Activated naive CD4-positive, alpha-beta T cell treated with anti-CD3 and anti-CD28 coated beads, Interleukin-2, amount 10 ng/mL, durations not matched to agents 7 days and 5 days (primary cell): Measurements from ENCODE around the gene CHTF18.
"Not testable (repeated sequence)": the region's sequence is repeated elsewhere in the genome, so short reads cannot be mapped to it uniquely, and the experiment has no call there.

ENCODE experiments used
- CTCF ChIA-PET: fragments of 350-600 bp; sonication (Branson Sonifier 250); formaldehyde crosslinking; loops from one replicate; lab custom pipeline; 2021; ENCODE audit warnings: antibody characterized with exemption; lab: Charles Lee
- DNase-seq: peaks from one replicate; pipeline ENCODE4 v3.0.0-alpha.2; 2020
- H3K27ac Mint-ChIP-seq: one replicate; pipeline ENCODE4 v1.8.0; 2021; ENCODE audit warnings: mild to moderate bottlenecking, moderate library complexity, mixed read lengths
- H3K27me3 Mint-ChIP-seq: one replicate; pipeline ENCODE4 v1.8.0; 2021; ENCODE audit warnings: mild to moderate bottlenecking, mixed read lengths
- H3K36me3 Mint-ChIP-seq: one replicate; pipeline ENCODE4 v1.8.0; 2021; ENCODE audit warnings: mixed read lengths
- H3K4me1 Mint-ChIP-seq: one replicate; pipeline ENCODE4 v1.8.0; 2021; ENCODE audit warnings: mixed read lengths
- H3K4me3 Mint-ChIP-seq: one replicate; pipeline ENCODE4 v1.8.0; 2021; ENCODE audit warnings: mild to moderate bottlenecking, moderate library complexity, mixed read lengths
- H3K9me3 Mint-ChIP-seq: one replicate; pipeline ENCODE4 v1.8.0; 2021; ENCODE audit warnings: mixed read lengths

The CHTF18 gene

DNA sequence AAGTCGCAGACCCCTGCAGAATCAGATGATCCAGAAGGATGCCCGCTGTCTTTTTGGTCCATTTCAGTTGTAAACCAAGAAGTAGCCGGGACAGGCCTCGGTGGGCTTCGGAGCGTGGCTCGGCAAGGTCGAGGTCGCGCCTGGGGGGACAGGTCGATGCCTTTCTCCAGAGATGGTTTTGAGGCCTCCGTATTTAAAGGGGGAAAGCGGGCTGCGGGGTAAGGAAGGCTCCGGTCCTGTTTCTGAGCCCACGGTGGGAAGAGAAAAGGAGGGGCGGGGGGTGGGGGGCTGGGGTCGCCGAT is 19.6 kb downstream of the CHTF18 start:
- no peaks in the 10 kb centered on the region for H3K9me3 Mint-ChIP-seq

DNA sequence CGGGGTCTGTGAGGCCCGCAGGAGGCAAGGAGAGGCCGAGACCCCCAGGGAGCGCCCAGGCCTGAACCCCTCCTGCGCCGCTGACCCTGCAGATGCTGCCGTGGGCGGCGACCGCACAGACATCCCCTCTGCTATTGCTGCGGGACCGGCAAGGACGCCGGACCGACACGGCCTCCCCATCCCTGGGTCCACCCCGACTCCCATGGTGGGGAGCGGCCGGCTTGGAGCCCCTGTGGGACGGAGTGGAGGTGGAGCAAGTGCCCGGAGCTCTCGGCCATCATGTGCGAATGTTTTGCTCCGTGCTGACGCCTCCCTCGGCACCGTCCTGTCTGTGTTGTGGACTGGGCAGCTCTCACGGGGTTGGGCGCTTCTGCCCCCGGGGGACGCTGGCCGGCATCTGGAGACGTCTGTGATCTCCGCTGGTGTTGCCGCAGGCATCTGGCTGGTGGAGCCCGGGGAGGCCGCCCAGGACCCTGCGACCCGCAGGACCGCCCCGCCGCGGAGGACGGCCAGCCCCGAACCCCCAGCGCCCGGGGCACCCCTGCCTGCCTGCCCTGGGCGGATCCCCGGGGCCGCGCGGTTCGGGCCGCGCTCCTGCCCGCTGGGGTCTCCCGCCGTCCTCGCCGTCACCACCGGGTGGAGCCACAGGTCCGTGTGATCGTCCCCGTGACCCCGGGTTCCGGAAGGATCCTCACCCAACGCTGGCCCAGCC is 24.9 kb downstream of the CHTF18 start:
- CTCF ChIA-PET, result interaction anchor here (2.9 kb wide), 1 partner anchor 244 kb away, joined by 12 read pairs; no protein-coding TSS in a partner anchor
- peaks cover 84% of the 10 kb centered on the region for H3K27me3 Mint-ChIP-seq
- no peak overlapping the region for H3K4me3 Mint-ChIP-seq
- DNase-seq, result peak; percentile 62
- no peak overlapping the region for H3K27ac Mint-ChIP-seq
- H3K9me3 Mint-ChIP-seq, result no peaks in the 10 kb centered on the region
- no peaks in the 10 kb centered on the region for H3K36me3 Mint-ChIP-seq
- H3K4me1 Mint-ChIP-seq, result peaks cover 6% of the 10 kb centered on the region

More for the DNA sequence above, 19.6 kb downstream of the CHTF18 start:
- Mint-ChIP-seq H3K4me3 (peak overlapping the region; percentile 98), H3K27ac (peak overlapping the region; percentile 94), H3K4me1 (peaks cover 21% of the 10 kb centered on the region), H3K36me3 (peaks cover 4% of the 10 kb centered on the region), H3K27me3 (peaks cover 46% of the 10 kb centered on the region)
- CTCF ChIA-PET, result no interaction called here
- DNase-seq, result no peak

GRCh38 chr16:813916-814412 is 25.5 kb downstream of the CHTF18 start:
- DNase-seq, result no peak
- no peak overlapping the region for H3K4me3 Mint-ChIP-seq
- no peaks in the 10 kb centered on the region for H3K36me3 Mint-ChIP-seq
- H3K4me1 Mint-ChIP-seq, result peaks cover 2% of the 10 kb centered on the region
- H3K27me3 Mint-ChIP-seq, result peaks cover 84% of the 10 kb centered on the region
- no peaks in the 10 kb centered on the region for H3K9me3 Mint-ChIP-seq
- no peak overlapping the region for H3K27ac Mint-ChIP-seq
- CTCF ChIA-PET, result interaction anchor here (2.9 kb wide), 1 partner anchor 243 kb away, joined by 12 read pairs; no protein-coding TSS in a partner anchor

DNA sequence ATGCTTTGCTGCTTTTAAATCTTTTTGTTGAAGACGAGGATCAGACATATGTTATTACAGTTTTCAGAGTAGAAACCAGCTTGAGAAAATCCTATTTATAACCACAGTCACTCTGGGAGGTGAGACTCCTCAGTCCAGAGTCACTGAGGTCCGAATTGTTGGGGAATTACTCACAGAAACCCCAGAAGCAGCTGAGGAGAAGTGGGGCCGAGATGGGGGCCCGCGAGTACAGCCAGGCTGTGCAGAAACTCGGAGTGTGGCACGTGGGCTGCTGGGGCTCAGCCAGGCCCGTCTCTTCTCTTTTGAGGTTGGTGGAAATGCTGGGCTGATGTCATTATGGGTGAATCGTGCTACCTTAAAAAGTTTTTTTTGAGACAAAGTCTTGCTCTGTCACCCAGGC is 26.6 kb downstream of the CHTF18 start:
- Mint-ChIP-seq H3K27me3 (peaks cover 84% of the 10 kb centered on the region), H3K27ac (no peak overlapping the region), H3K9me3 (no peaks in the 10 kb centered on the region), H3K4me3 (no peak overlapping the region), H3K36me3 (no peaks in the 10 kb centered on the region), H3K4me1 (peaks cover 10% of the 10 kb centered on the region)
- DNase-seq, result no peak
- CTCF ChIA-PET, result no interaction called here

- CTCF ChIA-PET, result no interaction called here
- DNase-seq, result no peak
- peaks cover 84% of the 10 kb centered on the region for H3K27me3 Mint-ChIP-seq
- H3K36me3 Mint-ChIP-seq, result no peaks in the 10 kb centered on the region
- H3K27ac Mint-ChIP-seq, result no peak overlapping the region
- H3K4me3 Mint-ChIP-seq, result no peak overlapping the region
- no peaks in the 10 kb centered on the region for H3K9me3 Mint-ChIP-seq
- peaks cover 13% of the 10 kb centered on the region for H3K4me1 Mint-ChIP-seq
Observed at GRCh38 chr16:815861-816260, 27.4 kb downstream of the CHTF18 start.

GRCh38 chr16:817001-817906 is 28.8 kb downstream of the CHTF18 start:
- H3K4me1 Mint-ChIP-seq, result peaks cover 13% of the 10 kb centered on the region
- CTCF ChIA-PET, result no interaction called here
- no peak overlapping the region for H3K27ac Mint-ChIP-seq
- no peaks in the 10 kb centered on the region for H3K9me3 Mint-ChIP-seq
- no peak for DNase-seq
- H3K4me3 Mint-ChIP-seq, result no peak overlapping the region
- H3K27me3 Mint-ChIP-seq, result peaks cover 84% of the 10 kb centered on the region
- no peaks in the 10 kb centered on the region for H3K36me3 Mint-ChIP-seq

- CTCF ChIA-PET, result no interaction called here
- H3K4me1 Mint-ChIP-seq, result peaks cover 11% of the 10 kb centered on the region
- no peaks in the 10 kb centered on the region for H3K9me3 Mint-ChIP-seq
- H3K36me3 Mint-ChIP-seq, result no peaks in the 10 kb centered on the region
- H3K4me3 Mint-ChIP-seq, result no peak overlapping the region
- H3K27ac Mint-ChIP-seq, result no peak overlapping the region
- H3K27me3 Mint-ChIP-seq, result peaks cover 75% of the 10 kb centered on the region
- DNase-seq, result no peak
Observed at GRCh38 chr16:818132-818531, 29.7 kb downstream of the CHTF18 start.

GRCh38 chr16:818592-818991 is 30.2 kb downstream of the CHTF18 start:
- no peaks in the 10 kb centered on the region for H3K9me3 Mint-ChIP-seq
- H3K36me3 Mint-ChIP-seq, result no peaks in the 10 kb centered on the region
- peaks cover 11% of the 10 kb centered on the region for H3K4me1 Mint-ChIP-seq
- CTCF ChIA-PET, result no interaction called here
- no peak overlapping the region for H3K27ac Mint-ChIP-seq
- peaks cover 71% of the 10 kb centered on the region for H3K27me3 Mint-ChIP-seq
- DNase-seq, result no peak
- no peak overlapping the region for H3K4me3 Mint-ChIP-seq

DNA sequence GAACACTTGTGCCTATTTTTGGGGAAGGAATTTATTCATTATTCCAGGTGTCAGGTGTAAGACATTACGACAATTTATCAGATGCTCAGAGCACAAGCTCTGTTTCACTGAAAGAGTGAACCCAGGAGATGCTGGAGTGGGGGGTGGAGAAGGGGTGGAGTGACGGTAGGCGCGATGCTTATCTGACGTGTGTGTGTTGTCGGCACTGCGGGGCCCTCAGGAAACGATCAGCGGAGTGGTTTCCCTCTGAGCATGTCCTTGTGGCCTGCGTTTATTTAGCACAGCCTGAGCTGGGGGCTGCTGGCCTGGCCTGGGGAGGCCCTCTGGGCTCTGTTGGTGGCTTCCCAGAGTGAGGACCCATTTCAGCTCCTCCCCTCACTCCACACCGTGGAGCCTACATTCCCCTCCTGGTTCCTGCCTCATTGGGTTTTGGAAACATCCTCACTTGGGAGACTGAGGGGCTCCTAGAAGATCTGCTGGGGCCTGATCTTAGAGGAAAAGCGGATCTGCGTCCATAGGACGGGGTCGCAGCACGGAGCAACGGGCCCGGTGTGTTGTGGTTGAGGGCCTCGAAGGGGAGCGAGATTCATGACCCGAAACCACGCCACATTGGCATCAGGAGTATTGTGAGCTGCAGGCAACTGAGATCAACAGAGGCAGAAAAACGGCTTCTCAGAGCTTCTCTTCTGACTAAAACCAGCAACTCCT is 31.1 kb downstream of the CHTF18 start:
- Mint-ChIP-seq H3K4me1 (peaks cover 11% of the 10 kb centered on the region), H3K27me3 (peaks cover 62% of the 10 kb centered on the region), H3K27ac (no peak overlapping the region), H3K36me3 (no peaks in the 10 kb centered on the region), H3K4me3 (no peak overlapping the region), H3K9me3 (no peaks in the 10 kb centered on the region)
- DNase-seq, result peak; percentile 59
- CTCF ChIA-PET, result no interaction called here

DNA sequence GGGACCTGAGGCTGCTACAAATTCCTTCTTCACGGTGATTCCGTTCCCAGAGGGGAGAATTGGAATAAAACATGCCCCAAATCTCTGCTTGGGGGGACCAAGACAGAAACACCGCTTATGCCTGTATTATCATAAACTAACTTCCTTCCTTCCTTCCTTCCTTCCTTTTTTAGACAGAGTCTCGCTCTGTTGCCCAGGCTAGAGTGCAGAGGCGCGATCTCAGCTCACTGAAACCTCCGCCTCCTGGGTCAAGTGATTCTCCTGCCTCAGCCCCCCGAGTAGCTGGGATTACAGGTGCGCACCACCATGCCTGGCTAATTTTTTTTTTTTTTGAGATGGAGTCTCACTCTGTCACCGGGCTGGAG is 31.6 kb downstream of the CHTF18 start:
- peaks cover 56% of the 10 kb centered on the region for H3K27me3 Mint-ChIP-seq
- H3K27ac Mint-ChIP-seq, H3K9me3 Mint-ChIP-seq, CTCF ChIA-PET, DNase-seq, H3K36me3 Mint-ChIP-seq, H3K4me3 Mint-ChIP-seq: not testable (repeated sequence)
- H3K4me1 Mint-ChIP-seq, result peaks cover 11% of the 10 kb centered on the region

- Mint-ChIP-seq H3K4me1 (peaks cover 11% of the 10 kb centered on the region), H3K4me3 (no peak overlapping the region), H3K9me3 (no peaks in the 10 kb centered on the region), H3K36me3 (no peaks in the 10 kb centered on the region), H3K27me3 (peaks cover 49% of the 10 kb centered on the region), H3K27ac (no peak overlapping the region)
- CTCF ChIA-PET, result no interaction called here
- DNase-seq, result no peak
Observed at GRCh38 chr16:820748-821147, 32.3 kb downstream of the CHTF18 start.

- H3K27ac Mint-ChIP-seq, result no peak overlapping the region
- CTCF ChIA-PET, result no interaction called here
- peaks cover 40% of the 10 kb centered on the region for H3K27me3 Mint-ChIP-seq
- peaks cover 11% of the 10 kb centered on the region for H3K4me1 Mint-ChIP-seq
- no peaks in the 10 kb centered on the region for H3K9me3 Mint-ChIP-seq
- H3K36me3 Mint-ChIP-seq, result no peaks in the 10 kb centered on the region
- DNase-seq, result no peak
- H3K4me3 Mint-ChIP-seq, result no peak overlapping the region
Observed at GRCh38 chr16:821751-822150, 33.3 kb downstream of the CHTF18 start.

DNA sequence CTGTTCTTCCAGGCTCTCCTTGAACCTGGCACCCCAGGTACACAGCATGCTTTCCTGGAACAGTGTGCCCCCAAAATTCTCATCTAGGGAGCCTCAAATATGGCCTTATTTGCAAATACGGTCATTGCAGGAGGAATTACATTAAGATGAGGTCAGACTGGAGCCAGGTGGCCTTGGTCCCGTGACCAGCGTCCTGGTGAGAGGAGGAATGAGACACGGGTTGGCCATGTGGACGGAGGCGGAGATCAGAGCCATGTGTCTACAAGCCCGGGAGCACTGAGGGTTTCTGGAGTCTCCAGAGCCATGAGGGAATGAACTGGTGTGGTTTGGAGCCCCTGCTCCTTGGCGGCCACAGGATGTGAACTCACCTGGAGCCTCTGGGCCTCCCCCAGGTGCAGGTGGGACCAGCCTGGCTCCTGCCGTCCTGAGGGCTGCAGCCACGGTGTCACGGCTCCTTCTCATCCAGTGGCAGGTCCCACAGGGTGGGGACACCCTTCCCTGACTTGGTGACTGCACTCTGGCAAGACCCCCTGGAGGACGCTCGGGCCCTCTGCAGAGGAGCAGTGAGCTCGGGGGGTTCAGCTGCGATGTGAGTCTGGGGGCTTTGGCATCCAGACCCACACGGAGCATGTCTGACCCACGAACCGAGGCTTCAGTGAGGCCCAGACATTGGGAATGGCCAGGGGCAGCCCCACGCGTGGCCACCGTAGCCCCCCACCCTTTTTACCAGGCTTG is 33.9 kb downstream of the CHTF18 start:
- H3K9me3 Mint-ChIP-seq, result no peaks in the 10 kb centered on the region
- peaks cover 11% of the 10 kb centered on the region for H3K4me1 Mint-ChIP-seq
- no peak for DNase-seq
- no peak overlapping the region for H3K27ac Mint-ChIP-seq
- H3K36me3 Mint-ChIP-seq, result no peaks in the 10 kb centered on the region
- peaks cover 34% of the 10 kb centered on the region for H3K27me3 Mint-ChIP-seq
- CTCF ChIA-PET, result no interaction called here
- no peak overlapping the region for H3K4me3 Mint-ChIP-seq

DNA sequence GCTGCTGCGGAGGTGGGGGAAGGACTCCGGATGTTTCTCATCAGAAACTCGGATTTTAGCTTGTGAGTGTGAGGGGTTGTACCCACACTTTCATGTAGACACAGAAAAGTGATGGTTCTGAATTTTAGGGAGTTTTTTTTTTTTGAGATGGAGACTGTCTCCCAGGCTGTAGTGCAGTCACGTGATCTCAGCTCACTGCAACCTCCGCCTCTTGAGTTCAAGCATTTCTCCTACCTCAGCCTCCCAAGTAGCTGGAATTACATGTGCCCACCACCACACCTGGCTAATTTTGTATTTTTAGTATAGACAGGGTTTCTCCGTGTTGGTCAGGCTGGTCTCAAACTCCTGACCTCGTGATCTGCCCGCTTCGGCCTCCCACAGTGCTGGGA is 34.5 kb downstream of the CHTF18 start:
- peaks cover 28% of the 10 kb centered on the region for H3K27me3 Mint-ChIP-seq
- CTCF ChIA-PET, result no interaction called here
- no peak for DNase-seq
- H3K9me3 Mint-ChIP-seq, result no peaks in the 10 kb centered on the region
- no peak overlapping the region for H3K27ac Mint-ChIP-seq
- H3K36me3 Mint-ChIP-seq, result no peaks in the 10 kb centered on the region
- H3K4me3 Mint-ChIP-seq, result no peak overlapping the region
- peaks cover 11% of the 10 kb centered on the region for H3K4me1 Mint-ChIP-seq
